Lung microvascular endothelial cell (primary cell): Measurements from ENCODE around the gene ARL3. TPM values are rescaled to one million over a fixed set of nuclear protein-coding genes. Genes with fewer than 3 reads are reported as not detected.
"Not testable (repeated sequence)": the region's sequence is repeated elsewhere in the genome, so short reads cannot be mapped to it uniquely, and the experiment has no call there.

ENCODE experiments used
- DNase-seq, 2 donors: peaks; one replicate each; pipeline versions ENCODE4 v3.0.0 to v3.0.0-alpha.2; 2010; ENCODE audit warnings: low read depth in 2 of 2
- total RNA-seq: library from RNA; depleted of rRNA; stranded (reverse); fragments of >200 nt; gene quantifications from 2 replicates; pipeline ENCODE4 v1.2.1, GENCODE V29; 2014

The ARL3 gene, protein sequence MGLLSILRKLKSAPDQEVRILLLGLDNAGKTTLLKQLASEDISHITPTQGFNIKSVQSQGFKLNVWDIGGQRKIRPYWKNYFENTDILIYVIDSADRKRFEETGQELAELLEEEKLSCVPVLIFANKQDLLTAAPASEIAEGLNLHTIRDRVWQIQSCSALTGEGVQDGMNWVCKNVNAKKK
- total RNA-seq, result 2.8 and 3.9 TPM in 2 replicates

DNA sequence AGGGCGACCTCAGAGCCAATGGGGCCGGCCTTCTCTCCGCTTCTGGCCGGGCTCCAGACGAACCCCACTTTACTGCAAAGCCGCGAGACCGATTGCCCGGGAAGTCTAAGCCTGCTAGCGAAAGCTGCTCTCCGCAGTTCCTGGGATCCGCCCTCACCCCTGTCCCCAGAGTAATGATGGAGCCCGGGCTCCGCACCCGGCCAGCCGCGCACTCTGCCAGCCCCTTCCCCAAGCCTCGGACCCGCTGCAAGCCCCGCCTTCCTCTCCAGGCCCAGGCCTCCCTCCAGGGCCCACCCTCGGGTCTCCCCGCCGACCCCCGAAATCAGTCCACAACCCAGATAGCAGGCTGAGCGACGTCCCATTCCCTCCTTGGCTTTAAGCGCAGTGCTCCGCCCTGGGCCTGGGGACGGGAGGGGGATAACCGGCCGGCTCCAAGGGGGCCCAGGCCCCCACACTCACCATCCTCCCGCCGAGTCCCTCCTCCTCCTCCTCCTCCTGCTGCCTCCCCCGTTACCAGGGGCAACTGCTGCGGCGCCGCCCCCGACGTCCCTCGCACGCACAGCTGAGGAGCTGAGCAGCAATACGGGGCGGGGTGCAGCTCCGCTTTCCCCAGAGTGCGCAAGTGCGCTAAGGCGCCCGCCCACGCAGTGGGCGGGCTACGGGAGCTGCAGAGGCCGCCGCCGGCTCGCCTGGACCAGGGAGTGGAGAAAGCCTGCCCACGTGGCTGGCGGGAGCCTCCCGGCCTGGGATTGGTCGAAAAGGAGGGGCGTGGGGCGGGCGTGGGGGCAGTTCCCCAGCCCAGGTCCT, at the start of gene ARL3:
Gene ARL3 (minus strand): TSS at position 584 of the 807 bp plus-strand sequence. CDS start 122 bp downstream, at position 462.
- peak; percentile 98 for DNase-seq

DNA sequence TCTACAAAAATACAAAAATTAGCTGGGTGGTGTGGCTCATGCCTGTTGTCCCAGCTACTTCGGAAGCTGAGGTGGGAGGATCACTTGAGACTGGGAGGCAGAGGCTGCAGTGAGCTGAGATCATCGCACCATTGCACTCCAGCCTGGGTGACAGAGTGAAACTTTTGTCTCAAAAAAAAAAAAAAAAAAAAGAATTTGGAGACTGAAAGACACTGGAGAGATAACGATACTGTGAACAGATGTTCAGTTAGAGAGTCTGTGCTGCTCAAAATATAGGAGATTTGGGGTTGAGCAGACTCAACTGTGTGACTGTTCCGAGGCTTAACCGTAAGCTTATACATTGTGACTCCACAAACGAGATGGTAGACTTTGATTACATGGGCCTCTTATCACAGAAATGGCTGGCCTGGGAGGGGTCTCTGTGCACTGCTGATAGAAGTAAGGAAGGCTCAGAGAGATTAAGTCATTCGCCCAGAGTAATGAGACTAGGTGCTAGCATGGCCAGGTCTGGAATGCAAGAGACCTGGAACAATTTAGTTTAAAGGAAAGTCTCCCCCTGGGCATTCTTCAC, 48.9 kb upstream of the ARL3 start:
- no peak for DNase-seq

DNA sequence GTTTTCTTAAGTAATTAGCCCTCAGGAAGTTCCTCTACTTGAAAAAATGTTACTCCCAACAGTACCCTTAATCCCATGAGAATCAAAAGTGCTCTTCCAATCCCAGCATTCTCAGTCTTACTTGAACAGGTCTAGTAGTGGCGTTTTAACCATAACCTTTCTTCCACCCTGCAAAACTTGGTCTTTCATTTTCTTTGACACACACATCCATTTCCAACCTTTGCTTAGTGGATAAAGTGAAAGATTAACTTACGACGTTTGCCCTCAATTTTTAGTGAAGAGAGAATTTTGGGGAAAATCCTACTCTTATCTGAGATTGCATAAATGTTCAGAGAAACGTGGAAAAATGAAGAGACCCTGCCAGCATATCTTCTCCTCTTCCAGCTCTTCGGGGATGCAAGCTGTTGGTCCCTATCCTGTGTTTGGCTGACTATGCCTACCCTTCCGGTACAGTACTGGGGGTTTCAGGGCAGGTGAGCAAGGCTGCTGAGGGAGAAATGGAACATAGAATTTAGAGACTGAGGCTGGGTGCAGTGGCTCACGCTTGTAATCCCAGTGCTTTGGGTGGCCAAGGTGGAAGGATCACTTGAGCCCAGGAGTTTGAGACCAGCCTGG, 48.3 kb upstream of the ARL3 start:
- DNase-seq, result no peak

GRCh38 chr10:102761981-102762380, 47.8 kb upstream of the ARL3 start:
- no peak for DNase-seq

GRCh38 chr10:102759497-102760210, 45.5 kb upstream of the ARL3 start:
- DNase-seq, result no peak

- DNase-seq, result not testable (repeated sequence)
These were observed 44.7 kb upstream of the ARL3 start for GRCh38 chr10:102758933-102759262.

DNA sequence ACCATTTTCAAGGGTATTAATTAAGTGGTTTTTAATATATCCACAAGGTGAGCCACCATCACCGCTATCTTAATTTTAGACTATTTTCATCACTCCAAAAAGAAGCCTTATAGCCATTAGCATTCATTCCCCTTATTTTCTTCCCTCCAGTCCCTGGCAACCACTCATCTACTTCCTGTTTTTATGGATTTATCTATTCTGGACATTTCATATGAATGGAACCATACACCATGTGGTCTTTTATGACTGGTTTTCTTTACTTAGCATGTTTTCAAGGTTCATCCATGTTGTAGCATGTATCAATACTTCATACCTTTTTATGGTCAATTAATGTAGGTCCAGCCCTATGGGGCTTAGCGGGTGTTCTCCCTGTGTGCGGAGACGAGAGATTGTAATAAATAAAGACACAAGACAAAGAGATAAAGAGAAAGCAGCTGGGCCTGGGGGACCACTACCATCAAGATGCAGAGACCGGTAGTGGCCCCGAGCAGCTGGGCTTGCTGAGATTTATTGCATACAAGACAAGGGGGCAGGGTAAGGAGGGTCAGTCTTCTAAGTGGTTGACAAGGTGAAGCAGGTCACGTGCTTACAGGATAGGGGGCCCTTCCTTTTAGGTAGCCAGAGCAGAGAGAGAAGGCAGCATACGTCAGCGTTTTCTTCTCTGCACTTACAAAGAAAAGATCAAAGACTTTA, 44.2 kb upstream of the ARL3 start:
- peak in 1 of 2 donors; percentile 72 for DNase-seq

GRCh38 chr10:102757323-102757722, 43.1 kb upstream of the ARL3 start:
- no peak for DNase-seq

GRCh38 chr10:102753718-102754117, 39.5 kb upstream of the ARL3 start:
- DNase-seq, result no peak

DNA sequence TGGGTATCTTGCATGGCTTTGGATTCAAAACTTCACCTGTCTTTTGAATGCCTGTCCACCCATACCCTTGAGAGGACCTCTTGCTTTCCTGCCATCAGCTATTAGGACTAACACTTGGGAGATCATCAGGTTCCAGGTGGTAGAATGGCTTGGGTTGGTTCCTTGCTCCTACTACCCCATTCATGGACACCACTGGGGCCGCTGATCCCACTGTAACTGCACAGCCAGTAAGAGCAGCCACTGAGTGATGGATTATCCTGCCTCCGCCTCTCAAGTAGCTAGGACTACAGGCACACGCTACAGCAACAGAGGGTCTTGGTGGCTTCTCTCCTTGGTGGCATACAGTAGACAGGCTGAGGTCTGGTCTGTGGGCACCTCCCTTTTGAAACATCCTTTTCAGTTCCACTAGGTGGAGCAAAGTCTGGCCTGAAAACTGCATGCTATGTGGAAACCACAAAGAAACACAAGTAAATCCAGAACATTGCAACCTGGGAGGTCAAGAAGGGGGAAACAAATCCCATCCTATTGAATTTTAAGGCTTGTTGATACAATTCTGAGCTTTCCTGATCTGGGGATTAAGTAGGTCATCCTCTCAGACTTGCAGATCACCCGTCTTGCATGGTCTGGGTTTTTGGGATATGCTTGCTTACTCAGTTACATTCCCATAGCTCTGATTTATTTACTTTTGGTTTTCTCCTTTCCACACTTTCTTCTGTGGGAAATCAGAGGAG, 38.9 kb upstream of the ARL3 start:
- DNase-seq, result peak; percentile 81 to 86

GRCh38 chr10:102752266-102752930, 38.2 kb upstream of the ARL3 start:
- DNase-seq, result peak in 1 of 2 donors; percentile 47

DNA sequence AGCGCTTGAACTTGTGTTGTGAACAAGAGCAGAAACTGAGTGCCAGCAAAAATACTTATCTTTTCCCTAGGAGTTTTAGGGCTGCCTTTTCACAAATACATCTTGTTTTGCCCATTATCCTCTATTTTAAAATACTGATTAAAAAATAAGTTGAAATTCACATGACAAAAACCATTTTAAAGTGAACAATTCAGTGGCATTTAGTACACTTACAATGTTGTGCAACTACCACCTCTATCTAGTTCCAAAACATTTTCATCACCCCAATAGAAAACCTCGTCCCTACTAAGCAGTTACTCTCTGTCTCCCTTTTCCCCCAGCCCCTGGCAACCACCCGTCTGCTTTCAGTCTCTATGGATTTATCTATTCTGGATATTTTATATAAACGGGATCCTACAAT, 31.0 kb upstream of the ARL3 start:
- DNase-seq, result no peak

DNA sequence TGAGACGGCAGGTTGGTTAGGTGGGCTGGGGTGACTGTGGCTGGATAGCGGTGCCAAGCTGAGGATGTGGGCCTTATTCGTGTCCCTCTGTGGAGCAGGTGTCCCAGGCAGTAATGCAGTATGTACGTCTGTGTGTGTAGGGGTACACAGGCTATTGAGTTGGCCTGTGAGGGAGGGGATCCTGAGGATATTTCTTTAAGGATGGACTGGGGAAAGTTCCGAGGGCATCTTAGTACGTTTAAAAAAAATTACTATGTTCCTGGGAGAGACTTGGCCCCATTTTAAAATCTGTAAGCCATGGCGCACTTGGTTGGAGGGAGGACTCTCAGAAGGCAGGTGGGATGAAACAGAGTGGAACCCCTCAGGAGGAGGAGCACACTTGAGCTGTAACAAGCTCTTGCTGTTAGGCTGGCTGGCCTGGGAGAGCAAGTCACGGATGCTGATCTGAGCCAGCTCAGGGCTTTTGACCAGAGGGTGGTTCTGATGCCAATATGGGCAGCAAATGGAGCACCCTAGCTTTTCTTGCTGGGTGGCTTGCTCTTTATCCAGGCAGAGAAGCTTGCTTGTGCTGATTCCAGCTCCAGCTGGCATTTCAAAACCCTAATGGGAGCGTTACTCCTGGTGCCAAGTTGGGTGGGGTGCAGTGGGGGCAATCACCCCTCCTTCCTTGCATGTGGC, 30.3 kb upstream of the ARL3 start:
- peak; percentile 44 to 51 for DNase-seq

GRCh38 chr10:102743588-102744373, 29.6 kb upstream of the ARL3 start, which contains the start of gene WBP1L:
TSS of gene WBP1L (plus strand) at chr10:102743948. CDS start at chr10:102744054, 106 bp downstream.
- peak; percentile 99 for DNase-seq

- no peak for DNase-seq
These were observed 28.9 kb upstream of the ARL3 start for GRCh38 chr10:102743078-102743587.

- not testable (repeated sequence) for DNase-seq
These were observed 28.1 kb upstream of the ARL3 start for GRCh38 chr10:102742313-102742712.

- DNase-seq, result peak in 1 of 2 donors; percentile 68
These were observed 27.6 kb upstream of the ARL3 start for GRCh38 chr10:102741726-102742237.

DNA sequence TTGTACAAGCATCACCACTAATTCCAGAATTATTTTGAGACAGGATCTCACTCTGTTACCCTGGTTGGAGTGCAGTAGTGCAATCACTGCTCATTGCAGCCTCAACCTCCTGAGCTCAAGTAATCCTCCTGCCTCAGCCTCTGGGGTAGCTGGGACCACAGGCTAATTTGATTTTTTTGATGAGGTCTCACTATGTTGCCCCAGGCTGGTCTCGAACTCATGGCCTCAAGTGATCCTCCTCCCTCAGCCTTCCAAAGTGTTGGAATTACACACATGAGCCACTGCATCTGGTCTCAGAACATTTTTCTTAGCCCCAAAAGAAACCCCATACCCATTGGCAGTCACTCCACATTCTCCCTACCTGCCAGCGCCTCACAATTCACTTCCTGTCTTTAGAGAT, 26.0 kb upstream of the ARL3 start:
- no peak for DNase-seq
